Breast epithelium (tissue), 3 donors: ENCODE measurements around the gene ACADVL.

Experiments
- POLR2AphosphoS5 ChIP-seq, 3 donors: sonication (generic); formaldehyde crosslinking; IDR thresholded peaks; one replicate each; pipeline ENCODE4 v1.6.1; 2017; ENCODE audit warnings: antibody characterized with exemption in 3 of 3
- TF ChIP-seq, protein P1 (sequence below), 3 donors: fragments of 450-650 bp; IDR thresholded peaks; one replicate each; pipeline ENCODE4 v1.5.1; 2016 to 2017; ENCODE audit warnings: antibody characterized with exemption in 3 of 3, mild to moderate bottlenecking in 3 of 3, moderate library complexity in 3 of 3

DNA sequence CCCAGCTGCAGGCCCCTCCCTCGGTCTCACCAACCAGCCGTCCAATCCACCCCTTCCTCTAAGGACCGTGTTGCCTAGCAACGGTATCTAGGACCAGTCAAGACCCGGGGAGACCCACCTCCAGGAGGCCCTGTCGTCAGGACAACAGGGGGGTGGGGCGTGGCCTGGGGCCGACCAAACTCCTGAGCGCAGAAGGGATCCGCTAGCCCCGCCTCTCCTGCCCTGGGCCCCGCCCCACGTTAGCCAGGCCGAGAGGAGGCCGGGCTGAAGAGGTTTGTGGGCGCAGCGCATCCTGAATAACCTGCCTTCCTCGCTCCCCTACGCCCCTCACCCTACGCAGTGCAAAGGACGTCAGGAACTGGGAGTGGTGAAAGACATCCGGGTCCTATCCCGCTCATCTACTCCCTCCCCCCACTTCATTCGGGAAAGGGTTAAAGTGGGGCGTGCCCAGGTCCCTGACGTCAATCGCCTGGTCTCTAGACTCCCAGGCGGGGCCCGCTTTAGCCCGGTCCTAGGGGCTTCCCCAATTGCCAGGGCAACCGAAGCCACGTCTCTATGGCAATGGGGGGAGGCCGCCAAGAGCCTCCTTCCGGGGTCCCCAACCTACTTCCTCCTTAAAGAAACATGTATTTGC, 14.8 kb upstream of the ACADVL start:
- TF ChIP-seq, protein P1, sequence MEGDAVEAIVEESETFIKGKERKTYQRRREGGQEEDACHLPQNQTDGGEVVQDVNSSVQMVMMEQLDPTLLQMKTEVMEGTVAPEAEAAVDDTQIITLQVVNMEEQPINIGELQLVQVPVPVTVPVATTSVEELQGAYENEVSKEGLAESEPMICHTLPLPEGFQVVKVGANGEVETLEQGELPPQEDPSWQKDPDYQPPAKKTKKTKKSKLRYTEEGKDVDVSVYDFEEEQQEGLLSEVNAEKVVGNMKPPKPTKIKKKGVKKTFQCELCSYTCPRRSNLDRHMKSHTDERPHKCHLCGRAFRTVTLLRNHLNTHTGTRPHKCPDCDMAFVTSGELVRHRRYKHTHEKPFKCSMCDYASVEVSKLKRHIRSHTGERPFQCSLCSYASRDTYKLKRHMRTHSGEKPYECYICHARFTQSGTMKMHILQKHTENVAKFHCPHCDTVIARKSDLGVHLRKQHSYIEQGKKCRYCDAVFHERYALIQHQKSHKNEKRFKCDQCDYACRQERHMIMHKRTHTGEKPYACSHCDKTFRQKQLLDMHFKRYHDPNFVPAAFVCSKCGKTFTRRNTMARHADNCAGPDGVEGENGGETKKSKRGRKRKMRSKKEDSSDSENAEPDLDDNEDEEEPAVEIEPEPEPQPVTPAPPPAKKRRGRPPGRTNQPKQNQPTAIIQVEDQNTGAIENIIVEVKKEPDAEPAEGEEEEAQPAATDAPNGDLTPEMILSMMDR (IDR thresholded peaks at IDR 0.05): no peak
- peak in 2 of 3 donors; percentile 31 to 61 for TF ChIP-seq POLR2AphosphoS5 (IDR thresholded peaks at IDR 0.05)
